Tongue (tissue), 2 donors: Measurements from ENCODE around the gene RASGRP1. TPM values are rescaled to one million over a fixed set of nuclear protein-coding genes. Genes with fewer than 3 reads are reported as not detected.

Experiments
- DNase-seq: peaks from one replicate; pipeline ENCODE4 v3.0.0-alpha.2; 2015
- total RNA-seq: library from RNA; depleted of rRNA; stranded (reverse); fragments of >200 nt; gene quantifications from one replicate; pipeline ENCODE4 v1.2.3, GENCODE V29; 2014

Gene RASGRP1
- total RNA-seq, 1 donor from 2014 or later: 2.1 TPM

DNA sequence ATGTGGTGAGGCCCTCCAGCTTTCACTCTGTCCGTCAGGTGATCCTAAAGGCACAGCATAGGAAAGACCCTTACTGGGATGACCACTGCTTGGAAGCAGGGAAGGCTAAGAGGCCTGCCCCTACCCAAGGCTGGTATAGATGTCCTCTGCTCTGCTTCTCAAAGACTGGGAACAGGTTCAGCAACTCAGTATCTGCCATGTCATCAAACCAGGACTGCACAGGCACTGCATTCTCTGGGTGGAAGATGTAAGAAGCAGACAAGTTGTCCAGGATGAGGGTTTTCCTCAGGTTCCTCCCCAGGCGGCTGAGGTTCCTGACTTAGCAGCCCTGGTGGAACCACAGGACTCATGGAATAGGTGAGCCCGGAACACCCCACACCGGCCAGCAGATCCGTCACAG lies 106.0 kb downstream of the RASGRP1 start:
- no peak for DNase-seq

- DNase-seq: no peak
Observed at GRCh38 chr15:38455092-38455491, 109.5 kb downstream of the RASGRP1 start.

GRCh38 chr15:38454696-38455090 lies 109.9 kb downstream of the RASGRP1 start:
- DNase-seq: no peak

DNA sequence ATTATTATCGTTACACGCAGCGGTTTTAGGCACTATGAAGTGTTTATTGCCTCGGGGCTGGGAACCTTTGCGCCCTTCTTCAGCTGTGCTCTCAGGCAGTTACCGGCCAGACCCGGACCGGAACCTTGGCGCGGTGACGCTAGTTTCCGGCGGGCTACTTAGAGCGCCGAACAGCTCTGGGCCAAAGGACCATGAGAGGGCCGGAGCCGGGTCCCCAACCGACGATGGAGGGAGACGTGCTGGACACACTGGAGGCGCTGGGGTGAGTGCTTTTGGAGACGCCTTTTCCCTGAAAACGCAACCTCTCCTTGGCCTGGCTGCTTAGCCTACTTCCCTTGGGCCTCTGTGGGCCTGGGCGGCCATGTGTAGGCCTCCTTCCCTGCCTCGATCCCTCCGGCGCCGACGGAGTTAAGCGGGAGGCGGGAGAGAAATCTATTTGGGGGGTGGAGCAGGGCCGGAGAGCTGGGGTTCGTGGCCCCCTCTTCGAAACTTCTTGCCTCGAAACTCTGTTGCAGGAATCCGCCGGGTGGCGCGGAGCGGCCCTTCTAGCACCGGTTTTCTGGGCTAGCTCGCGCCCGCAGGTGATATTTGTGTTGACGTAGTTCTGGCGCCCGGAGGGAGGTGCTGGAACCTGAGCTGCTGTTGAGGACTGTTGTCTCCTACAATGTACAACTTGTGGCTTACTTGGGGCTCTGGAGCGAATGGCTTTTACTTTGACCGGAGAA lies 110.5 kb downstream of the RASGRP1 start, which contains the start of gene FAM98B:
Gene FAM98B, plus strand, starts transcription at position 157 of the 725 bp plus-strand sequence. Its CDS starts 35 bp downstream, at position 192.
- peak; percentile 95 for DNase-seq

DNA sequence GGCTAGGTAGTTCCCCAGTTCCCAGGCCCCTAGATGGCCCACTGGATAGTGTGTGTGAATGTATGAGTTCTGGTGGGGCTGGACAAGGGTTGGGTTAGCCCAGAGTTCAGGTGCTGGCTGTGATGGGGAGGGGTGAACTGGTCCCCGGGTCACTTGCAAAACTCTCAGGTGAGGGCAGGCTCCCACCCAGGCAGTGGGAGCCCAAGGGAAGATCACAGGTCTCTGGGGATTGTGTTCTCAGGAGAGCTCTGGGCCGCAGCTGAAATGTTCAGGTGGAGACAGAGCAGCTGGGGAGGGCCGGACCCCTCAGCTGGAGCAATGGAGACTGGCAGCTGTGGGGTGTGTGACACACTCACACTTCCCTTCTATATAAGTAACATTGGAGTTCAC lies 123.5 kb downstream of the RASGRP1 start:
- no peak for DNase-seq

DNA sequence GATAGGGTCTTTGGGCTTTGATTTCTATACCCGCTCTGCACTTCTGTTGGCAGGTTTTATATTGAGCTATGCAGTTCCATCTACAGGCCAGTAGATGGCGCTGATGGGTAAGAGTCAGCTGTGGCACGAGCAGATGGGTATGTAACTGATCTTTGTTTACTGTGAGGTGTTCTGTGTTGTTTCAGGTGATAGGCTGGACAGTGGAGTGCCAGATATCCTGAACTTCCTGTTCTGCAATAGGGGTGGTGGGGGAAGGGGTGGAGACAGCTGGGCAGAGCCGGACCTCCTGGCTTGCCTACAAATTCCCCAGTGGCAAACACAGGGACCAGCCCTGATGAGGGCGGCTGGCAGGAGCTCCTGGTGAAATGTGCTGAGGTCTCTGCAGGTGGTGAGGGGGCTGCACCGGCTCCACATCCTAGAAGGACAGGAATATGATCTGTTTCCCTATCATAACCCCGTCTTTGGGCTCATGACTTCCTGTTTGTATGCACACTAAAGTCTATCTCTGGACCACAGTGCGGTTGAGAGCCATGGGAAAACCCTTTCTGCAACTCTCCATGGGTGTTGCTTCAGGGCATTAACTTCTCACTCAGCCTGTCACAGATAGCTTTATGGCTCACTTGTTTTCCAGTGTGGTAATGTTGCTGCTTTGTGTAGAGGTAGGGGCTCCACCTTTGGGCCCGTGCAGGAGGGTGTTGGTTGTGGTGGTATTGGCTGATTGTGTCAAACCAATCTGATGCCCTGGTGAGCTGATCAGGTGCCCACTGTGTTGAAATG lies 124.1 kb downstream of the RASGRP1 start:
- peak; percentile 79 for DNase-seq

Other genes with a start within 250 kb of the RASGRP1 start
- 16.0 TPM for gene FAM98B, start 110.7 kb downstream of the RASGRP1 start, total RNA-seq